SU-DHL-6 (cell line): Measurements from ENCODE around the gene TMEM151B.

Experiments used
- H2AFZ ChIP-seq: fragments of 200-600 bp; sonication (generic); 2 replicates; pipeline ENCODE4 v1.6.1; 2014; ENCODE audit warnings: low read depth, mild to moderate bottlenecking, moderate library complexity, mixed read lengths, antibody characterized with exemption, low read length; ENCODE audit not compliant: severe bottlenecking
- H3F3A ChIP-seq: fragments of 200-600 bp; shearing (Covaris generic); 2 replicates; pipeline ENCODE4 v1.6.0; 2016; ENCODE audit warnings: antibody characterized with exemption, mild to moderate bottlenecking; ENCODE audit not compliant: insufficient read depth
- H3K27ac ChIP-seq: fragments of 200-600 bp; sonication (generic); 2 replicates; pipeline ENCODE4 v1.5.1; 2016; ENCODE audit warnings: low read depth, mild to moderate bottlenecking, low read length, moderate library complexity, mixed read lengths
- H3K27me3 ChIP-seq: fragments of 200-600 bp; sonication (generic), shearing (Covaris generic); 2 replicates; pipeline ENCODE4 v1.6.0; 2014; ENCODE audit warnings: mild to moderate bottlenecking, low read length
- H3K36me3 ChIP-seq: fragments of 200-600 bp; sonication (generic); 2 replicates; pipeline ENCODE4 v1.6.1; 2014; ENCODE audit warnings: mild to moderate bottlenecking, low read length, mixed read lengths
- H3K4me2 ChIP-seq: fragments of 300-600, 200-600 bp; shearing (Covaris generic), sonication (generic); 2 replicates; pipeline ENCODE4 v1.6.0; 2014; ENCODE audit warnings: low read length, low read depth, mild to moderate bottlenecking; ENCODE audit not compliant: poor library complexity, severe bottlenecking
- H3K4me3 ChIP-seq: fragments of 200-600 bp; sonication (generic); 2 replicates; pipeline ENCODE4 v1.5.1; 2014; ENCODE audit warnings: antibody characterized with exemption, low read length, mild to moderate bottlenecking, mixed read lengths; ENCODE audit not compliant: insufficient read depth, poor library complexity, severe bottlenecking
- H3K79me2 ChIP-seq: fragments of 200-600 bp; sonication (generic); 2 replicates; pipeline ENCODE4 v1.6.1; 2014; ENCODE audit warnings: mild to moderate bottlenecking, low read length, moderate library complexity; ENCODE audit not compliant: insufficient read depth
- H3K9ac ChIP-seq: fragments of 200-600 bp; sonication (generic); 2 replicates; pipeline ENCODE4 v1.7.0; 2014; ENCODE audit warnings: mild to moderate bottlenecking, low read length
- H3K9me2 ChIP-seq: fragments of 200-600 bp; sonication (generic); replicated peaks from 2 replicates; pipeline ENCODE4 v1.6.1; 2014; ENCODE audit warnings: low read length; ENCODE audit not compliant: insufficient read depth
- H3K9me3 ChIP-seq: fragments of 200-600 bp; sonication (generic); 2 replicates; pipeline ENCODE4 v1.6.1; 2014; ENCODE audit warnings: low read length, mixed read lengths; ENCODE audit not compliant: insufficient read depth
- H4K20me1 ChIP-seq: fragments of 200-600 bp; sonication (generic); 2 replicates; pipeline ENCODE4 v1.6.1; 2014; ENCODE audit warnings: low read depth, mild to moderate bottlenecking, antibody characterized with exemption, low read length, moderate library complexity, mixed read lengths
- CTCF ChIP-seq: fragments of 200-600 bp; sonication (generic); IDR thresholded peaks from one replicate; pipeline ENCODE4 v1.5.1; 2017; ENCODE audit warnings: antibody characterized with exemption, mild to moderate bottlenecking, low read length, moderate library complexity; ENCODE audit not compliant: insufficient read depth, poor library complexity, severe bottlenecking
- EZH2phosphoT487 ChIP-seq: fragments of 200-600 bp; sonication (generic), shearing (Covaris generic); conservative IDR thresholded peaks from 2 replicates; pipeline ENCODE4 v1.6.1; 2018; ENCODE audit warnings: mild to moderate bottlenecking, antibody characterized with exemption, low read length, moderate library complexity, mixed read lengths

The TMEM151B gene

DNA sequence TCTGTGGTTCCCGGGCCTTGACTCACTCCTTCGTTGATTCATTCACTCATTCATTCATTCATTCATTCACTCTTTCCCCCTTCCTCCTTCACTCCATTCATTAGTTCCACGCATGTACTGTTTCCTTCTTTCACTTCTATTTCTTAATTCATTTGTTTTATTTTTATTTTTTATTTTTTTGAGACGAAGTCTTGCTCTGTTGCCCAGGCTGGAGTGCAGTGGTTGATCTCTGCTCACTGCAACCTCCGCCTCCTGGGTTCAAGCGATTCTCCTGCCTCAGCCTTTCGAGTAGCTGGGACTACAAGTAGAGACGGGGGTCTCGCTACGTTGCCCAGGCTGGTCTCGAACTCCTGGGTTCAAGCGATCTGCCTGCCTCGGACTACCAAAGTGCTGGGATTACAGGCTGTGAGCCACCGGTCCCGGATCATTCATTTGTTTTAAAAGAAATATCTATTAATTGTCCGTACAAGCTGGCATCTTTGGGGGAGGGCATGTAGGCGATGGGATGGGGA, 4.5 kb upstream of the TMEM151B start:
- Histone ChIP-seq H3K9me3 (no peaks in the 10 kb centered on the region), H3K27me3 (no peaks in the 10 kb centered on the region), H3K79me2 (peaks cover 29% of the 10 kb centered on the region), H3F3A (peaks cover 44% of the 10 kb centered on the region), H3K9me2 (no peaks in the 10 kb centered on the region), H3K36me3 (no peaks in the 10 kb centered on the region), H3K4me2 (peak overlapping the region; percentile 91), H4K20me1 (no peaks in the 10 kb centered on the region), H2AFZ (peak overlapping the region; percentile 29), H3K4me3 (peak overlapping the region; percentile 78), H3K9ac (no peak overlapping the region; the same call in 1 of the 2 replicates), H3K27ac (0 out of 2 replicates have a peak overlapping the region, but pooled peaks have one; percentile 86)
- TF ChIP-seq EZH2phosphoT487 (no peak), CTCF (no peak)

- no peaks in the 10 kb centered on the region for H3K9me3 ChIP-seq
- no peak overlapping the region for H3K4me3 ChIP-seq
- H2AFZ ChIP-seq, result no peak overlapping the region
- H3K9ac ChIP-seq, result no peak overlapping the region
- H3K9me2 ChIP-seq, result no peaks in the 10 kb centered on the region
- no peak overlapping the region for H3K4me2 ChIP-seq
- no peaks in the 10 kb centered on the region for H3K27me3 ChIP-seq
- H3K36me3 ChIP-seq, result no peaks in the 10 kb centered on the region
- H3K27ac ChIP-seq, result no peak overlapping the region
- peaks cover 29% of the 10 kb centered on the region for H3K79me2 ChIP-seq
- peaks cover 38% of the 10 kb centered on the region for H3F3A ChIP-seq
- TF ChIP-seq CTCF (no peak), EZH2phosphoT487 (no peak)
- H4K20me1 ChIP-seq, result no peaks in the 10 kb centered on the region
Measured at GRCh38 chr6:44266347-44266746, 3.9 kb upstream of the TMEM151B start.

GRCh38 chr6:44267252-44267651, 3.0 kb upstream of the TMEM151B start:
- H3K4me3 ChIP-seq, result no peak overlapping the region

More at GRCh38 chr6:44267252-44267651, 3.0 kb upstream of the TMEM151B start:
- Histone ChIP-seq H2AFZ (no peak overlapping the region), H4K20me1 (no peaks in the 10 kb centered on the region), H3K9ac (no peak overlapping the region), H3K27me3 (no peaks in the 10 kb centered on the region), H3K9me2 (no peaks in the 10 kb centered on the region), H3K36me3 (no peaks in the 10 kb centered on the region), H3F3A (peaks cover 38% of the 10 kb centered on the region), H3K27ac (no peak overlapping the region), H3K4me2 (no peak overlapping the region), H3K79me2 (peaks cover 23% of the 10 kb centered on the region), H3K9me3 (no peaks in the 10 kb centered on the region)
- TF ChIP-seq CTCF, result no peak
- TF ChIP-seq EZH2phosphoT487, result no peak
